Esophagus muscularis mucosa (tissue), 3 donors: ENCODE results near the gene TADA3.

Experiments used
- POLR2AphosphoS5 ChIP-seq, 2 donors: sonication (generic); formaldehyde crosslinking; IDR thresholded peaks; one replicate each; pipeline ENCODE4 v1.6.1; 2017; ENCODE audit warnings: antibody characterized with exemption in 2 of 2
- TF ChIP-seq, protein P1 (sequence below), 3 experiments: fragments of 200-600 bp in 2 of 3; fragments of 450-650 bp in 1 of 3; sonication (generic) in 2 of 3; IDR thresholded peaks; one replicate each; pipeline ENCODE4 v1.5.1; 2017 to 2019; ENCODE audit warnings: antibody characterized with exemption in 3 of 3, mild to moderate bottlenecking in 2 of 3, moderate library complexity in 1 of 3

DNA sequence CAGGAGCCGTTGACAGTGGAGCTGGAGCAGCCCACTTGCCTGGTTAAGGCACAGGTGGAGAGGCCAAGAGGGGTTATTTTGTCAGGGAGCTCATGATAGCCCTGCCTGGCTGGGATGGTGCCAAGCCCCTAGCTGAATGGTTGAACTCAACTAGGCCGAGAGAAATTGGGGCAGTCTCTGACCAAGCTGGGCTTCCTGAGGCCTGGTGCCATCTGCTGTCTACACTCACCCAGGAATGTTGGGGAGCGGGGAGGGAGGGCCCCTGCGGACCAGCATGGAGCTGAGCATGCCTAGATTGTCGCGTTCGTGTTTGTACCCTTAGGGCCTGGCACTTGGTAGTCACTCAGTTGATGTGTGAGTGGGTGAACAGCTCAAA, 59.5 kb downstream of the TADA3 start:
- TF ChIP-seq, protein P1, sequence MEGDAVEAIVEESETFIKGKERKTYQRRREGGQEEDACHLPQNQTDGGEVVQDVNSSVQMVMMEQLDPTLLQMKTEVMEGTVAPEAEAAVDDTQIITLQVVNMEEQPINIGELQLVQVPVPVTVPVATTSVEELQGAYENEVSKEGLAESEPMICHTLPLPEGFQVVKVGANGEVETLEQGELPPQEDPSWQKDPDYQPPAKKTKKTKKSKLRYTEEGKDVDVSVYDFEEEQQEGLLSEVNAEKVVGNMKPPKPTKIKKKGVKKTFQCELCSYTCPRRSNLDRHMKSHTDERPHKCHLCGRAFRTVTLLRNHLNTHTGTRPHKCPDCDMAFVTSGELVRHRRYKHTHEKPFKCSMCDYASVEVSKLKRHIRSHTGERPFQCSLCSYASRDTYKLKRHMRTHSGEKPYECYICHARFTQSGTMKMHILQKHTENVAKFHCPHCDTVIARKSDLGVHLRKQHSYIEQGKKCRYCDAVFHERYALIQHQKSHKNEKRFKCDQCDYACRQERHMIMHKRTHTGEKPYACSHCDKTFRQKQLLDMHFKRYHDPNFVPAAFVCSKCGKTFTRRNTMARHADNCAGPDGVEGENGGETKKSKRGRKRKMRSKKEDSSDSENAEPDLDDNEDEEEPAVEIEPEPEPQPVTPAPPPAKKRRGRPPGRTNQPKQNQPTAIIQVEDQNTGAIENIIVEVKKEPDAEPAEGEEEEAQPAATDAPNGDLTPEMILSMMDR (IDR thresholded peaks at IDR 0.05): no peak
- no peak for TF ChIP-seq POLR2AphosphoS5 (IDR thresholded peaks at IDR 0.05)
